ENCODE measurements around the gene EFNA4. TPM values are rescaled to one million over a fixed set of nuclear protein-coding genes. Genes with fewer than 3 reads are reported as not detected.
A peak's percentile ranks its signal among the peaks of the same experiment; 100 is the strongest.

EFNA4 gene
- total and polyA plus RNA-seq, 9 of the 15 experiments (the other 6 are each of a cell fraction or from before 2014, with no cell fraction given) = 0.68 to 7.4 (median 6.1) TPM

- Histone ChIP-seq H2AFZ (ENCODE audit: low read depth, low read length) (no peak overlapping the region), H3K9me3 (replicated peaks; ENCODE audit: control insufficient read depth, insufficient read depth, low read depth, low read length) (no peaks in the 10 kb centered on the region), H3K27me3 (ENCODE audit: control insufficient read depth in 2 of 2, insufficient read depth in 2 of 2, low read length in 2 of 2) (no peaks in the 10 kb centered on the region), H3K4me3 (no peak overlapping the region), H3K9me1 (ENCODE audit: control insufficient read depth, insufficient read depth, low read length) (no peaks in the 10 kb centered on the region), H4K20me1 (replicated peaks; ENCODE audit: control insufficient read depth, insufficient read depth, low read length) (no peaks in the 10 kb centered on the region), H3K9ac (ENCODE audit: insufficient read depth in 1 of 2, low read depth in 2 of 2, low read length in 2 of 2) (no peak overlapping the region), H3K4me2 (ENCODE audit: insufficient read depth, low read length) (no peak overlapping the region), H3K36me3 (ENCODE audit: control insufficient read depth, insufficient read depth, low read length) (no peaks in the 10 kb centered on the region), H3K79me2 (ENCODE audit: control insufficient read depth, insufficient read depth, low read length) (no peaks in the 10 kb centered on the region), H3K4me1 (replicated peaks in 1 of 2; ENCODE audit: control insufficient read depth in 2 of 2, insufficient read depth in 2 of 2, low read length in 2 of 2) (peaks cover 12 to 13% of the 10 kb centered on the region in 2 experiments; a peak in 4 of 5 replicates), H3K27ac (ENCODE audit: extremely low read depth, low read depth, low read length) (no peak overlapping the region)
- intact Hi-C loops (cut with micrococcal nuclease) (no loop called here), in situ Hi-C loops (cut with MboI) (no loop called here)
- no peak for TF ChIP-seq C11orf30 (IDR thresholded peaks at IDR 0.05; ENCODE audit: low read depth)
- no peak for TF ChIP-seq LEF1 (IDR thresholded peaks at IDR 0.05)
- TF ChIP-seq ZNF512 (tag; IDR thresholded peaks at IDR 0.05) = peak; percentile 47; the same call in 1 of the 2 replicates
- no peak for TF ChIP-seq CCNT2 (IDR thresholded peaks at IDR 0.05; ENCODE audit: borderline replicate concordance, extremely low read depth, insufficient read length, low read depth, low read length)
- no peak for TF ChIP-seq POLR2AphosphoS5 (IDR thresholded peaks at IDR 0.05; ENCODE audit: control insufficient read depth, insufficient read depth, low read depth, low read length)
- no peak for TF ChIP-seq ZC3H11A (IDR thresholded peaks at IDR 0.05; ENCODE audit: low read depth, low read length)
- no peak for TF ChIP-seq MAZ (CRISPR knock-in tag; conservative IDR thresholded peaks at IDR 0.05 in 1 of 2, IDR thresholded peaks at IDR 0.05 in 1 of 2)
- no peak for TF ChIP-seq POLR2H (tag; IDR thresholded peaks at IDR 0.05; ENCODE audit: low read depth)
- DNase-seq (ENCODE audit: extremely low read depth in 1 of 4, low spot score in 3 of 4) = no peak
- CTCF ChIA-PET (ENCODE audit: low intra/inter-chr PET ratio) = no interaction called here
- POLR2A ChIA-PET = interaction anchor here (1.0 to 1.6 kb wide), 2 partner anchors 7 to 17 kb away, joined by 3 to 6 read pairs; no protein-coding TSS in a partner anchor
- no peak for FAIRE-seq
- no TSS peak for BruUV-seq (replicated peaks)
- 38% methylated on average over 5 of the region's 5 CpGs for WGBS (ENCODE audit: insufficient coverage, low coverage, missing lambda C conversion rate)
- ATAC-seq = no peak
These were observed 44.8 kb downstream of the EFNA4 start for GRCh38 chr1:155108296-155108695.

Measured in K562 (cell line).